Ishikawa (cell line): Measurements from ENCODE around the gene COL15A1.

Experiments
- CEBPB ChIP-seq: IDR thresholded peaks from 2 replicates; pipeline ENCODE4 v1.6.1; 2012
- CREB1 ChIP-seq: IDR thresholded peaks from 2 replicates; pipeline ENCODE4 v1.6.1; 2012; ENCODE audit warnings: low read depth
- EGR1 ChIP-seq: IDR thresholded peaks from 2 replicates; pipeline ENCODE4 v1.6.1; 2012
- EP300 ChIP-seq: IDR thresholded peaks from 2 replicates; pipeline ENCODE4 v1.6.1; 2012; ENCODE audit warnings: borderline replicate concordance
- MAX ChIP-seq: IDR thresholded peaks from 2 replicates; pipeline ENCODE4 v1.6.1; 2012
- REST ChIP-seq: IDR thresholded peaks from 2 replicates; pipeline ENCODE4 v1.6.1; 2012; ENCODE audit warnings: low read depth, mild to moderate bottlenecking
- TAF1 ChIP-seq: IDR thresholded peaks from 2 replicates; pipeline ENCODE4 v1.6.1; 2012; ENCODE audit warnings: low read depth, mild to moderate bottlenecking
- TCF12 ChIP-seq: IDR thresholded peaks from 2 replicates; pipeline ENCODE4 v1.6.1; 2012; ENCODE audit warnings: low read depth
- TEAD4 ChIP-seq: IDR thresholded peaks from 2 replicates; pipeline ENCODE4 v1.6.1; 2012
- USF1 ChIP-seq: IDR thresholded peaks from 2 replicates; pipeline ENCODE4 v1.6.1; 2012
- YY1 ChIP-seq: IDR thresholded peaks from 2 replicates; pipeline ENCODE4 v1.6.1; 2012; ENCODE audit warnings: low read depth
- ZBTB7A ChIP-seq: IDR thresholded peaks from 2 replicates; pipeline ENCODE4 v1.6.1; 2012; ENCODE audit warnings: low read depth

GRCh38 chr9:98944734-98945074, 997 bp downstream of the COL15A1 start:
- no peak for TF ChIP-seq CEBPB
- no peak for TF ChIP-seq EP300
- TF ChIP-seq CREB1: no peak
- TF ChIP-seq TCF12: no peak
- TF ChIP-seq YY1: no peak
- TF ChIP-seq MAX: no peak
- TF ChIP-seq TEAD4: no peak
- no peak for TF ChIP-seq USF1
- no peak for TF ChIP-seq EGR1
- TF ChIP-seq TAF1: no peak
- no peak for TF ChIP-seq REST
- no peak for TF ChIP-seq ZBTB7A
